ENCODE measurements around the gene COPS3.

DNA sequence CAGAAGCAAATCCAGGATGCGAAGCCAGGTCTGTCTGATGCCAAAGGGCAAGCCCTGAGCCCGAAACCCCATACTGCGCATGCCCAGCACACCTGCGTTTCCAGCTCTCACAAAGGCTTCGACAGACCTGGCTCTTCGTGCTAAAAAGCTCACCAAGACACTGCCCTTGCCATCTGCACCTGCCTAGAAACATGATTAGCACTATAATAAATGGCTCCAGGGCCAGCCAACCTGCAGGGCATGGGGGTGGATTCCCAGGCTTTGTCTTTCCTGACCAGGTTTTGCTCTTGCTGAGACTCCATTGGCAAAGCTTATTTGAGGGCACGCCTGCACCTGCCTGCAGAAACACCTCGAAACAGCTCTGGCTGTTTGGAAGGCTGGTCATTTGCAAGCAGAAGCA lies 60.5 kb downstream of the COPS3 start:
- TF ChIP-seq, protein P1, sequence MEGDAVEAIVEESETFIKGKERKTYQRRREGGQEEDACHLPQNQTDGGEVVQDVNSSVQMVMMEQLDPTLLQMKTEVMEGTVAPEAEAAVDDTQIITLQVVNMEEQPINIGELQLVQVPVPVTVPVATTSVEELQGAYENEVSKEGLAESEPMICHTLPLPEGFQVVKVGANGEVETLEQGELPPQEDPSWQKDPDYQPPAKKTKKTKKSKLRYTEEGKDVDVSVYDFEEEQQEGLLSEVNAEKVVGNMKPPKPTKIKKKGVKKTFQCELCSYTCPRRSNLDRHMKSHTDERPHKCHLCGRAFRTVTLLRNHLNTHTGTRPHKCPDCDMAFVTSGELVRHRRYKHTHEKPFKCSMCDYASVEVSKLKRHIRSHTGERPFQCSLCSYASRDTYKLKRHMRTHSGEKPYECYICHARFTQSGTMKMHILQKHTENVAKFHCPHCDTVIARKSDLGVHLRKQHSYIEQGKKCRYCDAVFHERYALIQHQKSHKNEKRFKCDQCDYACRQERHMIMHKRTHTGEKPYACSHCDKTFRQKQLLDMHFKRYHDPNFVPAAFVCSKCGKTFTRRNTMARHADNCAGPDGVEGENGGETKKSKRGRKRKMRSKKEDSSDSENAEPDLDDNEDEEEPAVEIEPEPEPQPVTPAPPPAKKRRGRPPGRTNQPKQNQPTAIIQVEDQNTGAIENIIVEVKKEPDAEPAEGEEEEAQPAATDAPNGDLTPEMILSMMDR (conservative IDR thresholded peaks at IDR 0.05; ENCODE audit: low read depth, low read length): no peak
- TF ChIP-seq EZH2 (IDR thresholded peaks at IDR 0.05; ENCODE audit: borderline replicate concordance, low read depth, low read length, poor library complexity, severe bottlenecking): no peak
